Stimulated activated CD4-positive, alpha-beta T cell treated with anti-CD3 and anti-CD28 coated beads, Interleukin-1b, Interleukin-23, amount 100 ng/mL, for 1 hour (primary cell): Measurements from ENCODE around the gene NCOA3.
"Not testable (repeated sequence)": the region's sequence is repeated elsewhere in the genome, so short reads cannot be mapped to it uniquely, and the experiment has no call there.

Experiments
- DNase-seq, 2 donors: peaks; one replicate each; pipeline ENCODE4 v3.0.0-alpha.2; 2020; ENCODE audit warnings: low read depth in 2 of 2

The NCOA3 gene

GRCh38 chr20:47501482-47502270 is at the start of gene NCOA3:
Gene NCOA3, plus strand, starts transcription at chr20:47501887. Its CDS starts 120,361 bp downstream, at chr20:47622248.
- DNase-seq = peak; percentile 71 to 85

GRCh38 chr20:47452736-47453161 is 48.9 kb upstream of the NCOA3 start:
- no peak for DNase-seq

- no peak for DNase-seq
Measured at GRCh38 chr20:47453167-47453782, 48.4 kb upstream of the NCOA3 start.

- no peak for DNase-seq
Measured at GRCh38 chr20:47454298-47455132, 47.2 kb upstream of the NCOA3 start.

- DNase-seq = no peak
Measured at GRCh38 chr20:47455133-47456040, 46.3 kb upstream of the NCOA3 start.

GRCh38 chr20:47456041-47456537 is 45.6 kb upstream of the NCOA3 start:
- no peak for DNase-seq

GRCh38 chr20:47456952-47457724 is 44.5 kb upstream of the NCOA3 start:
- DNase-seq = no peak

- not testable (repeated sequence) for DNase-seq
Measured at GRCh38 chr20:47458280-47459050, 43.2 kb upstream of the NCOA3 start.

GRCh38 chr20:47459344-47460073 is 42.2 kb upstream of the NCOA3 start:
- DNase-seq = no peak

- not testable (repeated sequence) for DNase-seq
Measured at GRCh38 chr20:47460761-47461112, 41.0 kb upstream of the NCOA3 start.

GRCh38 chr20:47461120-47461685 is 40.5 kb upstream of the NCOA3 start:
- DNase-seq = no peak

- DNase-seq = not testable (repeated sequence)
Measured at GRCh38 chr20:47461906-47462305, 39.8 kb upstream of the NCOA3 start.

GRCh38 chr20:47464380-47465101 is 37.1 kb upstream of the NCOA3 start:
- DNase-seq = no peak

- no peak for DNase-seq
Measured at GRCh38 chr20:47465335-47466090, 36.2 kb upstream of the NCOA3 start.

- DNase-seq = no peak
Measured at GRCh38 chr20:47466213-47466612, 35.5 kb upstream of the NCOA3 start.

- DNase-seq = no peak
Measured at GRCh38 chr20:47466704-47467459, 34.8 kb upstream of the NCOA3 start.
